NCI-H69 (cell line): ENCODE results near the gene ELL.
"Not testable (repeated sequence)": the region's sequence is repeated elsewhere in the genome, so short reads cannot be mapped to it uniquely, and the experiment has no call there.

Experiments used
- DNase-seq: peaks from one replicate; lab custom pipeline; 2025; lab: John Stamatoyannopoulos, UW

The ELL gene

DNA sequence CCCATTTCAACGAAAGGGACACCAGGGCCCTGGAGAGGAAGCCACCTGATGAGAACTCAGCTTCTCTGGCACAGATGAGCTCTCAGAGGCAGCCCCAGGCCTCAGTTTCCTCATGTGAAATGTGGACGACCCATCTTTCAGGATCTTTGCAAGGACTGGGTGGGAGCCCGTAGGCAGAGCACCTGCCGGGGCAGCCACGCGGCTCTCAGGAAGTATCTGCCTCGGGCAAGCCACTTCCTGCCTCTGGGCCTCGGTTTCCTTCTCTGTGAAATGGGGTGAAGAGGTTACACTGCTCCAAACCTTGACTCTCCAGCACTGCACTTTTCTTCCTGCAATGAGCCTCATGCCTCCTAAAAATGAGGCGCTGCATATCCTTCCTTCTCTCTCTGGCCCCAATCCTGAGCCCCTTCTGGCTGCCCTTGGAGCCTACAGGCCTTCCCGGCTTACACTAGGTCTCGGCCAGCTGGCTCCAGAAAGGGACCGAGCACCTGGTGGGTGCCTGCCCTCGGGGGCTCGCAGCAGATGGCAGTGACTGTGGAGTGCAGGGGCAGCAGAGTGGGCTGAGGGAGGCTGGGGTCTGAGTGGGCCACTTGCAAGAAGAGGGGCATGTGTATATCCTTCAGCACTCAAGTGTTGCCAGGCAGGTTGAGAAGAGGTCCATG, 99.2 kb downstream of the ELL start:
- no peak for DNase-seq

DNA sequence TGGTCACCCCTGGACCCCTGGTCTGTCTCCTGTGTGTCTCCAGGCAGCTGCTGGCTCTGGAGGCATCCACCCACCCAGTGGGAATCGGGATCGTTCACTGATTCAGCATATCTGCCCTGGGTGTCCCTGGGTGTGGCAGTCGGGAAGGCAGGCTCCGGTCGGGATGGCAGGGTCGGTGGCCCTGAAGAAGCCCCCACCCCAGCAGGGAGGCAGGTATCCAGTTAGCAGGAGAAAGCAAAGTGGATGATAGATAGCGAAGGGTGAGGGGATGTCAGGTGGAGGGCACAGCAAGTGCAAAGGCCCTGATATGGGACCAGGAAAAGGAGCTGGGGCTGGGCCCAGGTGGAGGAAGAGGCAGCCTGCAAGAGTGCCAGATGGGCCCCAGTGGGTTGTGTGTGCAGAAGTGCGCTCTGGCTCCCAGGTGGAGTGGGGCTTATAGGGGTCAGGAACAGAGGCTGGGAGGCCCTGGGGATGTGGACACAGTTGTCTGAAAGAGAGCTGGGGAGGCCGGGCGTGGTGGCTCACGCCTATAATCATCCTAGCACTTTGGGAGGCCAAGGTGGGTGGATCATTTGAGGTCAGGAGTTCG, 100.4 kb downstream of the ELL start:
- DNase-seq = peak; percentile 85

DNA sequence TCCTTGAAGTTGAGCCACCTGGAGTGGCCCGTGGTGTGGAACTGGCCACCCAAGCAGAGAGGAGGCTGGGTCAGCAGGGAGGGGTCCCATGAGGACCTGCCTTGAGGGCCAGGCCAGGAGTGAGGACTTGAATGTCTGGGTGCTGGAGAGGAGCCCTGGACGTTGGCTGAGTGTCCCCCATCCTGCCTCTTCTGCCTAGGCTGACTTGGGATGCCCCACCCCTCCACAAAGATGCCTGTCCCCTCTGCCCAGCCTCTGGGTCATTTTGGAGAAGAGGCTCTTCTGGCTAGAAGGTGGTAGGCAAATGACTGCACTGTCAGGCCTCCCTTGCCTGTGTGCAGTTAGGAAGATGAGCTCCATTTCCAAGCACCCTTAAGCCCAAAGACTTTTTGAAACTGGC, 100.9 kb downstream of the ELL start:
- no peak for DNase-seq

DNA sequence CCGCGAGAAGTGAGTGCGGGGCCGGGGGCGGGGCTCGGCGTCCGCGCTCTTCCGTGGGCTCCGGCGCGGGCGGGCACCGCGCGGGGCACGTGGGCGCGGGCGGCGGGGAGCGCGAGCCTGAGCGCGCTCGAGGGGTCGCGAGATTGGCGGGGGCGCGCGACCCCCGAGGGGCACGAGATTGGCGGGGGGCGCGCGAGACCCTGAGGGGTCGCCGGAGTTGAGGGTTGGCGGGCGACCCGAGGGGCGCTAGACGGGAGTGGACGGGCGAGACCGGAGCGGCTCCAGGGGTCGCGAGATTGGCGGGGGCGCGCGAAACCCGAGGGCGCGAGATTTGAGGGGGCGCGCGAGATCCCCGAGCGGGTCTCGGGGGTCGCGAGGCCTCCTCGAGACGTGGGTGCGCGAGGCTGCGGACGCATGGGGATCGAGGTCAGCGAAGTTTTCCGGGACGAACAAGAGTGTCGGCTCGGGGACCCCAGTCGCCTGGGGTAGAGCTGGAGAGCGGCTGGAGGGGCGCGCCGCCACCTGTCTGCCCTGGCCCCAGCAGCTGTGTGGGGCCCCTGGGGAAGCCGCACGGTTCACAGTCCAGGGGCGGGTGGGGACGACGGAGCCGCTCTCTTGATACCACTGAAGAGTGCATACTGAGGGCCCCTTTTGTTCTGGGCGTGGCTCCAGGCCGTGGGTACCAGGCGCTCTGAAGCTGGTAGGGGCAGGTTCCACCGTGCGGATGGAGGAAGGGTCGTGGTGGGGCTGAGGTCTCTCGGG, 102.0 kb downstream of the ELL start:
- DNase-seq = peak; percentile 71

DNA sequence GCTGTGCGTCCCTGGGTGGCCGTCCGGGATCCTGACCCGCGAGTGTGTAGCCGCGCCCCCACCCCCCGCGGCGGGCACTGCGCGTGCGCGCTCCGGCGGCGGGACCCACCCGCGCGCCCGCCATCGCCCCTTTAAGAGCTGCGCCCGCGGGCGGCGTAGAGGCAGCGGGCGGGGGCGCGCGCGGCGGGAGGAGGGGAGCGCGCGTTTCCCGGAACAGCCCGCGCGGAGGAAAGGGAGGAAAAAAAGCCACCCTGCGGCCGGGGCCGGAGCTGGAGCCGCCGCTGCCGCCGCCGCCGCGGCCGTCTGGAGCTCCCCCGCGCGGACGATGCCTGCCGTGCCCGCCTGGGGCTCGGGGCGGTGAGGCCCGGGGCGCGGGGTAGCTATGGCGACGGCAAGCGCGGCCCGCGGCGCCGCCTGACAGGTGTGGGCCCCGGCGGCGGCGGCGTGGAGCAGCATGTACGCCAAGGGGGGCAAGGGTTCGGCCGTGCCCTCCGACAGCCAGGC, 102.6 kb downstream of the ELL start, which contains the start of gene SSBP4:
Gene SSBP4 (plus strand): TSS at position 204 of the 504 bp plus-strand sequence. CDS start 251 bp downstream, at position 455.
- peak; percentile 96 for DNase-seq

DNA sequence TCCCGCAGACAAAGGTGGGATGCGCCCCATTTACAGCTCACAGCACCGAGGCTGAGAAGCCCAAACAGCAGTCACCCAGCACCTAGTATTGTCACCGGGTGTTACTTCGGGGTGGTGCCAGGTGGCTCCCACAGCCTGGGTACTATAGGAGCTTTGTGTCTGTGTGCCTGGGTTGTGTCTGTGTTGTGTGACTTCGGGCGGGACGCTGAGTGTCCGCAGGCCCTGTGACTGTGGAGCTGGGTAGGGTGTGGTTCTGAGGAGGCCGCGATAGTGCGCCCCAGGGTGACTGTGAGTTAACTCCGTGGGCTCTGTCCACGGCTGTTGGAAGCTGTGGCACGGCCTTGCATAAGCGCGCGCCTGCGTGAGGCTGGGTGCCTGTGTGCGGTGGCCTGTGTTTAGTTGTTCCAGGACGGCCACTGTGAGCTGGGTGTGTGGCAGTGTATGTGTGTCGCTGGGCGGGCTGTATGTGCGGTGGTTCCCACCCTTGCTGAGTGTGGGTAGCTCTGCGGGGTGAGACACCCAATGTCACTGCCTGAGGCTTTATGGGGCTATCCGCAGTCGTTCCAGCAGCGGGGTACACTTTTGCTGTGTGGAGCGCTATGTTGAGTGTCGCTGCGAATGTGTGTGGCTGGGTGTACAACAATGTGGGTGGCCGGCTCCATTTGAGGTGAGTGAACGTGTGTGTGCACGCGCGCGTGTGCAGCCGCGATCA, 103.2 kb downstream of the ELL start:
- peak; percentile 78 for DNase-seq

DNA sequence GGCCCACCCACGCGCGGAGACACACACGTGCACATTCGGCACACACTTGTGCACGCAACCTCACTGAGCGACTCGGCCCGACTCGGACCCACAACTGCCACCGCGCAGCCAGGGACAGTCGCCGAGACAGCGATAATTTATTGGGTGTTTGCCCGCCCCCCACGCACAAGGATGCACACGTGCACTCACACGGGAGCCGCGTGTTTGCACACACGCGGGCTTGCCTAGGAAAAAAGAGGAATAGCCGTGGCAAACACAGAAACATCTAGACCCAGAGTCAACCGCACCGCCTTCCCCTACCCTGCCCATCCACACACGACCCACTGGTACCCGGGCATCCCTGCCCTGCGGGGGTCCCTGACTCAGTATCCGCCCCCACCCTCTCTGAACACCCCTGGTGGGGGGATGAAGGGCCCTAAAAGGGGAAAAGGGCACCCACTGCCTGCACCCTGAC, 103.8 kb downstream of the ELL start:
- no peak for DNase-seq

DNA sequence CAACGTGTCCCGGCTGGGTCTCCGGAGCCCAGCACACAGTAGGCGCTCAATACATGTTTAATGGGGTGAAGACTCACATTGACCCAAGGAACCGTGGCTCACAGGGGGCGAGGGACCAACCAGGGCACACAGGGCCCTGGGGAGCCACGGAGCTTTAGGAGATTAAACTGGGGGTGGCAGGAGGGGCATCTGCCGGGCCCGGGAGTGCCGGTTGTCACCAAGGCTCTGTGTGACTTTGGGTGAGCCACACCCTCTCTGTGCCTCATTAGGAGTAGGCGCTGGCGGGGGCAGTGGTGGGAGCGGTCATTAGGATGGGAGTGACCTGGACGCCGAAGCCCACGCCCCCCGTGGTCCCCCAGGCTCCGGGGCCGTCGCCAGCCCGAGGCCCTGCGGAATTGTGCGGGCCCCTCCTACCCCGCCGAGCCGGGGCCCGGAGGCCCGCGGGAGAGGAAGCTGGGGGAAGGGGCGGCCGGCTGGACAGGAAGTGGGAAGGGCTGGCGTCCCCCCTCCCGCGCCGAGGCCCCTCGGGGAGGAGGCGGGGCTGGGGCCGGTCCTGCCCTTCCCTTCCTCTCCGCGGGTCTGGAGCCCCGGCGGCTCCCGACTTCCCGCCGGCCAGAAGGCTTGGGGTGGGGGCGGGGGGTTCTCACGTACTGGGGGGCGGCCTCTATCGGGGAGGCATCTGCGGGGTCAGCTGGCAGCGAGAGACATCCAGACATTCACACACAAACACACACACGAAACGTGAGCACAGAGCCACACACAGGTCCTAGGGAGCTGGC, 104.4 kb downstream of the ELL start:
- DNase-seq = peak; percentile 97

DNA sequence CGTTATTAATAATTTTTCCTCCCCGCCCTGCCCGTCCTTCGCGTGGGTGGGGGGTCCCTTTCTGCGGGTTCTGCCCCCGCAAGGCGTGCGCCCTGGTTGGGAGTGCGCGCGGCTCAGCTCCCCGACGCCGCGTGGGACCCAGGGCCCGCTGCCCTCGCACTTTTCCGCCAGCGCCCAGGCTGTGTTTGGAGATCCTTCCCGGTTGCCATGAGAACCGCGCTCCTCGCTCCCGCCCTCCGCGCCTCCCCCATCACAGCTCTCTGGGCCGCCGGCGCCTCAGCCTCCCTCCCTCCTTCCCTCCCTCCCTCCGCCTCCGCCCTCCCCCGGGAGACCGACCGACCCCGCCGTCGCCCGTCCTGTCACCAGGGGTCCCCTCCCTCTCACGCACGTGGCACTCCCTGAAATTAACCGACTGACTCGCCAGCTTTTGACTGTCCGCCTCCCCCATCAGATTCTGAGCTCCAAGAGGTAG, 105.1 kb downstream of the ELL start:
- DNase-seq = peak; percentile 96

DNA sequence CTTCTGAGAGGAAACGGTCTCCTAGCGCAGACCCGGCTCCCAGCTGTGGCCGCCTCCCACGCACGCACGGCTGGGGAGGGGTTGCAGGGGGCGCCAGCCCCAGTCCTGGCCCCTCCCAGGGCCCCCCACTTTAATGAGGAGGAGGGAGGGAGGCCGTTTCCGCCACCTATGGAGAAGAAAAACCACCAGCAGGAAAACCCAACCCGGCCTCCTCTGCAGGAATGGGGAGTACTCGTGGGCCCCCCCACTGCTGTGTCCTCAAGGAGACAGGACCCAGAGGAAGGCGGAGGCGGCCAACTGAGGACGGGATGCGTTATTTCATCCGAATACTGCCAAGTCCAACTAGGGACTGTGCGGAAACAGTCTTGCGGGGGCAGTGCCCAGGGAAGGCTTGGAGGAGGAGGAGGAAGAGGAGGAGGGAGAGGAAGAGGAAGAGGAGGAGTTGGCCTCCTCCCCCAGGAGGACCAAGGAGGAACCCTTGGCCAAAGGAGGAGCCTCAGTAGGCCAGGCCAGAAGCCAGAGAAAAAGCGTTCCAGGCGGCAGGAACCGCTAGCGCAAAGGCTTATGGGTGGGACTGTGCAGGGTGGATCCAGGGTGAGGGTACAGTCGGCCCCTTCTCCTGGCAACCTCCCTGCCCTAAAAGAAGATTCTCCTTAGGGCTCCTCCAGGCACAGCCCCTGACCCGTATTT, 106.5 kb downstream of the ELL start:
- peak; percentile 95 for DNase-seq

DNA sequence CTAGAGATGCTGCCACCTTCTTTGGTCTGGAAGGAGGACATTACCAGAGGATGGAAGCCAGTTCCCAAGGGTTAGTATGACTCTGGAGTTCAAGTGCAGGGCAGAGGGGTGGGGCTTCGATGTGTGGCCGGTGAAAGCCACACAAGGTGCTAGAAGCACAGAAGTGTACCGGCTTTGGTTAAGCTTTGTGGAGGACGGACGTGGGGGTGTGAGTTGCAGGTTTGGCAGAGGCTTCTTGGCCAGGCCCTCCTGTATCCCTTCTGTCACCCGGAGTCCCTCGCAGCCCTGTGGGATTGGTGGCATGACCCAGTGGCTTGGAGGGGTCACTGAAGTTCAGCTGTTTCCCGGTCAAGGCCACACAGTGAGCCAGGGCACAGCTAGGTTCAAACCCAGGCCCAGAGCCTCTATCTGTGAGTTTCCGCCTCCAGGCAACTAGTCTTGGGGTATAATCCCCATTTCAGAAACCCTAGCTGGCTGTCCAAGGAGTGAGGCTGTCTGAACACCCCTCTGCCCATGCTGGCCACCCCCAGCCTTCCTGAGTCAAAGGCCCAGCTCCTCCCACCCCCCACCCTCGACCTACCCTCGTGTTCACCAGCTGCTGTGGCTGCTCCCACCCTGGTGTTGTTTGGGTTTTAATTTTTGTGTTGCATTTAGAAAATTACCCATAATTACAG, 107.2 kb downstream of the ELL start:
- peak; percentile 57 for DNase-seq

DNA sequence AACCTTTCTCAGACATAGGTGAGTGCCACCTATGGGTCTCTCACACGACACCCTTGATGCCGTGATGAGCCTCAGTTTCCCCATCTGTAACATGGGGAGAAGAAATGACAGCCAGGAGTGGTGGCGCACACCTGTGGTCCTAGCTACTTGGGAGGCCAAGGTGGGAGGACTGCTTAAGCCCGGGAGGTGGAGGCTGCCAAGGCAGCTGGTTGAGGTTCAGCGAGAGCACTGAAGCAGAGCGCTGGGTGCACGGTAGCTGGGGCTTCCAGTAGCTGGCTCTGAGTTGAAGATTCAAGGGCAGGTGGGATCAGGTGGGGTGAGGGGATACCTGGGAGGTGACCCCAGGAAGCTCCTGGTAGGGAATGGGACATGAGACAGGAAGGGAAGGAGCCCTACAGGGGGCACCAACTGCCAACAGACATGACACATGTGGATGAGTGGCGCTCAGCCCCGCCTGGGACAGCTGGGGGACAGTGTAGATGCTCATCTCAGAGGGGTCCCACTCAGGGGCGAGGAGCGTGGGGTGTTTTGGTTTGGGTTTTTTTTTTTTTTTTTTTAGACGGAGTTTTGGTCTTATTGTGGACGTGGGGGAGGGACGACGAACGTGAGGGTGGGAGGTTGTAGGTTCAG, 109.1 kb downstream of the ELL start:
- DNase-seq = no peak

DNA sequence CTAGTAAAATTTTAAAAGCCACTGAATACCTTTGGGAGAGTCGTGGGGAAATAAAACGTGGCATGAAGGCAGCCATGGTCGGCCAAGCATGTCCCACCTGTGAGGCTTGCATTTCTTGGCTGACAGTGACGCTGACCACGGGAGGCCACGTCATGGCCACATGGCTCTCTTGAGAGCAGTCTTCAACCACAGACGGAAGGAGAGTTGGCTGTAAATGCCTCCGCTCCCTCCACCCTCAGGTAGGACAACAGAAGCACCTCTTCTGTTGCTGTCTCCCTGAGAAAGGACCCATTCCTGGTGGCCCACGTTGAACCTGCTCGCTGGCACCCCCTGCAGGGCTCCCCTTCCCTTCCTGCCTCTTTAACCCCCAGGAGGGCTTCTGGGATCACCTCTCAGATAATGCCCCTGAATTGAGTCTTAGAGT, 113.8 kb downstream of the ELL start:
- peak; percentile 62 for DNase-seq

DNA sequence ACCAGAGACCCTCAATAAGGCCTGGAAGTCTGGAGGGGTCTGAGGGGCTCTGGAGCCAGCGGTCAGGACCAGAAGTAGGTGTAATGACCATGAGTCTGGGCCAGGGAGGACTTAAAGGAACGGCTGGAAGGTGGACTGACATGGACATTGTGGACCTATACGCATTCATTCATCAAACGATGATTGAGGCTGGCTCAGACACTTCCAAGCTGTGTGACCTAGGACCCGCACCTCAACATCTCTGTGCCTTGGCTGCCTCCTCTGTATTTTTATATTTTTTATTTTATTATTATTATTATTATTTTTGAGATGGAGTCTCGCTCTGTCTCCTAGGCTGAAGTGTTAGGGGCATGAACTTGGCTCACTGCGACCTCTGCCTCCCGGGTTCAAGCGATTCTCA, 115.1 kb downstream of the ELL start:
- no peak for DNase-seq

DNA sequence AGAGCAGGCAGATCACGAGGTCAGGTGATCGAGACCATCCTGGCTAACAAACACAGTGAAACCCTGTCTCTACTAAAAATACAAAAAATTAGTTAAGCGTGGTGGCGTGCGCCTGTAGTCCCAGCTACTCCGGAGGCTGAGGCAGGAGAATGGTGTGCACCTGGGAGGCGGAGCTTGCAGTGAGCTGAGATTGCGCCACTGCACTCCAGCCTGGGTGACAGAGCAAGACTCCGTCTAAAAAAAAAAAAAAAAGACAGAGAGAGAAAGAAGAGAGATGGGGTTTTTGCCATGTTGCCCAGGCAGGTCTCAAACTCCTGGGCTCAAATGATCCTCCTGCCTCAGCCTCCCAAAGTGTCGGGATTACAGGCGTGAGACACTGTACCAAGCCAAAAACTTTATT, 116.1 kb downstream of the ELL start:
- not testable (repeated sequence) for DNase-seq

DNA sequence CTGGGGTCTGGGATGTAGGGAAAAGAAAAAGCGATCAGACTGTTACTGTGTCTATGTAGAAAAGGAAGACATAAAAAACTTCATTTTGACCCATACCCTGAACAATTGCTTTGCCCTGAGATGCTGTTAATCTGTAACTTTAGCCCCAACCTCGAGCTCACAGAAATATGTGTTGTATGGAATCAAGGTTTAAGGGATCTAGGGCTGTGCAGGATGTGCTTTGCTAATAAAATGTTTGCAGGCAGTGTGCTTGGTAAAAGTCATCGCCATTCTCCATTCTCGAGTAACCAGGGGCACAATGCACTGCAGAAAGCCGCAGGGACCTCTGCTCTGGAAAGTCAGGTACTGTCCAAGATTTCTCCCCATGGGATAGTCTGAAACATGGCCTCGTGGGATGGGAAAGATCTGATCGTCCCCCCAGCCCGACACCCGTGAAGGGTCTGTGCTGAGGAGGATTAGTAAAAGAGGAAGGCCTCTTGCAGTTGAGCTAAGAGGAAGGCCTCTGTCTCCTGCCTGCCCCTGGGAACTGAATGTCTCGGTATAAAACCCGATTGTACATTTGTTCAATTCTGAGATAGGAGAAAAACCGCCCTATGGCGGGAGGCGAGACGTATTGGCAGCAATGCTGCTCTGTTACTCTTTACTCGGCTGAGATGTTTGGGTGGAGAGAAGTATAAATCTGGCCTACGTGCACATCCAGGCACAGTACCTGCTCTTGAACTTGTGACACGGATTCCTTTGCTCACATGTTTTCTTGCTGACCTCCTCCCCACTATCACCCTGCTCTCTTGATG, 119.2 kb downstream of the ELL start:
- DNase-seq = not testable (repeated sequence)

DNA sequence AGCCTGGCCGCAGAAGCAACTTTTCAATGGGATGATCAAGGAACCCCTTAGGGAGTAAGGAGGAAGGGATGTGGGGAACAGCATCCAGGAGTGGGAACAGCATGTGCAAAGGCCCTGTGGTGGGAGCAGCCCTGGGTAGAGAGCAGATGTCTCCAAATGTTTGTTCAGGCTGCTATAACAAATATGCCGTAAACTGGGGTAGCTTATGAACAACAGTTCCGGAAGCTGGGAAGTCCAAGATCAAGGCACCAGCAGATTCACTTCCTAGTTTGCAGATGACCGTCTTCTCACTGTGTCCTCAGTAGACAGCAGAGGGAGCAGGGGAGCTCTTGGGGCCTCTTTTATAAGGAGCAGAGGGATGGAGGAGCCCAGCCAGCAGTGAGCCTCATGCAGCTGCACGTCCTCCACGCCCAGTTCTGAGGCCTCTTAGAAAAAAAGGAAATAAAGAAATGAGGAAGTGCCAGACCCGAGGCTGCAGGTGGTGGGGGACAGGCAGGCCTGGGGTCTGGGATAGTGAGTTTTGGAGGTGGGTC, 120.2 kb downstream of the ELL start:
- DNase-seq = peak; percentile 62

DNA sequence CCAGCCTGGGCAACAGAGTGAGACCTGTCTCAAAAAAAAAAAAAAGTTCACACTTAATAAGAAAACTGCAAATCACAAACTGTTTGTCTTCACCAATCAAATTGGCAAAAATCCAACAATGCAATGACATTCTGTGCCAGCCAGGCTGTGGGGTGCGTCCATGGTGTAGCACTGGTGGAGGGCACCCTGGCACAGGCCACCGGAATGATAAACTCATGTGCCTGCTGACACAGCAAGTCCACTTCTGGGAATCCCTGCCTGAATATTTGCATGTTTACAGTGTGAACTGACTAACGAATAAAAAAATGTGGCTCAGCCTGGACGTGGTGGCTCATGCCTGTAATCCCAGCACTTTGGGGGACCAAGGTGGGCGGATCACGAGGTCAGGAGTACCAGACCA, 122.9 kb downstream of the ELL start:
- DNase-seq = no peak
